ENCODE results near the gene ADAMTS18.

- TF ChIP-seq, protein P1, sequence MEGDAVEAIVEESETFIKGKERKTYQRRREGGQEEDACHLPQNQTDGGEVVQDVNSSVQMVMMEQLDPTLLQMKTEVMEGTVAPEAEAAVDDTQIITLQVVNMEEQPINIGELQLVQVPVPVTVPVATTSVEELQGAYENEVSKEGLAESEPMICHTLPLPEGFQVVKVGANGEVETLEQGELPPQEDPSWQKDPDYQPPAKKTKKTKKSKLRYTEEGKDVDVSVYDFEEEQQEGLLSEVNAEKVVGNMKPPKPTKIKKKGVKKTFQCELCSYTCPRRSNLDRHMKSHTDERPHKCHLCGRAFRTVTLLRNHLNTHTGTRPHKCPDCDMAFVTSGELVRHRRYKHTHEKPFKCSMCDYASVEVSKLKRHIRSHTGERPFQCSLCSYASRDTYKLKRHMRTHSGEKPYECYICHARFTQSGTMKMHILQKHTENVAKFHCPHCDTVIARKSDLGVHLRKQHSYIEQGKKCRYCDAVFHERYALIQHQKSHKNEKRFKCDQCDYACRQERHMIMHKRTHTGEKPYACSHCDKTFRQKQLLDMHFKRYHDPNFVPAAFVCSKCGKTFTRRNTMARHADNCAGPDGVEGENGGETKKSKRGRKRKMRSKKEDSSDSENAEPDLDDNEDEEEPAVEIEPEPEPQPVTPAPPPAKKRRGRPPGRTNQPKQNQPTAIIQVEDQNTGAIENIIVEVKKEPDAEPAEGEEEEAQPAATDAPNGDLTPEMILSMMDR (IDR thresholded peaks at IDR 0.05): no peak
- no peak for TF ChIP-seq POLR2A (IDR thresholded peaks at IDR 0.05)
These were observed 200.2 kb downstream of the ADAMTS18 start for GRCh38 chr16:77234611-77235010.

Measured in body of pancreas (tissue), 4 donors.